NCI-H146 treated with DMSO at 0.1 percent for 48 hours (cell line): ENCODE data around the gene BMP7.
"Not testable (repeated sequence)": the region's sequence is repeated elsewhere in the genome, so short reads cannot be mapped to it uniquely, and the experiment has no call there.

Experiments
- DNase-seq: peaks from one replicate; lab custom pipeline; 2025; ENCODE audit not compliant: unreplicated experiment; lab: John Stamatoyannopoulos, UW

The BMP7 gene

DNA sequence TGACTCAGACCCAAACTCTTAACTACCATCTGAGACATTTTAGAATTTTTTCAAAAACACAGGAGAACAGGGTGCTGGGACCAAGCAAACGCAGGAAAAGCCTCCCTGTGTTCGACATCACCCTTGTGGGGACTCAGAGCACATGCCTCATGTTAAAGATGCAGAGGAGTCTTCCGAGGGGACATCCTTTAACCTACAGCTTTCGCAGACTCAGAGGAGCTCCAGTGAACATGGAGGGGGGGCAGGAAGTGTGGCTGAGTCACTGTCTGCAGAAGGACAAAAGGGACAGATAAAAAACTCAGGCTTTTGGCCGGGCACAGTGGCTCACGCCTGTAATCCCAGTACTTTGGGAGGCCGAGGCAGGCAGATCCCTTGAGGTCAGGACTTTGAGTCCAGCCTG is 15.1 kb downstream of the BMP7 start:
- no peak for DNase-seq

DNA sequence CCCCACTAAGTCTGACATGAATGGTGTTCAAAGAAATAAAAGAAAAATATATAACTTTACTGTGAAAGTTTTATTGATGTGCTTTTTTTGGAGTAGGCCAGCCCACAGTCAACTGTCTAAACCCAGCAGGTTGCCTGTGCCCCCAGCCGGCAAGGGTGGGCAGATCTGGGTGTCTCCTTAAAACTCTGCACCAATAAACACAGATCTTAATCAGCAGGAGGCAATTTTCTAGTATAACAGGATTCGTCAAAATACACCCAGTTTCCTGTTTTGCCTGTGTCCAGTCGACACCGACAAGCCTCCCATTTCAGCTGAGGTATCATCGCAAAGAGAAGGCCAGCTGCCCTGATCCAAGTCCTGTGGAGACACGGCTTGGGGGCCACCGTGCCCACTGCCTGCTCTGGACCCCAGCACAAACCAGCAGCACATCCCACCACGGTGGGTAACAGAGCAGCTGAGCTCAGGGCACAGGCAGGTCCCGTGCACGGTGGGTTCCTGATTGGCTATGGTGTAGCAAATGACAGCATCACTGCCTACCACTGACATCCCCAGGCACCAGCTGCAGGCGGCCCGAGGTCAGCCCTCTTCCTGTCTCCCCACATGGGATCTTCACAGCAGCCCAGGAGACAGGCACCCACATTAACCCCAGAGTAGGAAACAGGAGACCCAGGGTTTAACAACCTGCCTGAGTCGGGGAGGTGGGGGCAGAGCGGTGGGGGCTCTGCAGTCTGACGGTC is 15.7 kb downstream of the BMP7 start:
- no peak for DNase-seq

DNA sequence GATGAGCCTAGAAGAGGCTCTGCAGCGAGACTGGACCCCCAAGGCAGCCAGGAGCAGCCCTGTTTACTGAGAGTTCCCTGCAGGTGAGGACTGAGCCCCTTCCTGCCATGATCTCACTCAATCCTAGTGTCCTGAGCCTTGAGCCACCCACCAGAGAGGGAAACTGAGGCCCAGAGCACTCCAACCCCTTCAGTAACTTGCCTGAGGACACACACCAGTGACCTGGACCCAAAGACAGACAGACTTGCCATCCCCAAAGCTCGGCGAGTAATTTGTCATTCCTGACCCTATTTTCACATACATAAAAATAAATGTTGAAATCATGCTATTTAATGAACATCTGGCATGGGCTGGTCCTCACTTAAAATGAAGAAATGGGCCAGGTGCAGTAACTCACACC is 16.7 kb downstream of the BMP7 start:
- no peak for DNase-seq

DNA sequence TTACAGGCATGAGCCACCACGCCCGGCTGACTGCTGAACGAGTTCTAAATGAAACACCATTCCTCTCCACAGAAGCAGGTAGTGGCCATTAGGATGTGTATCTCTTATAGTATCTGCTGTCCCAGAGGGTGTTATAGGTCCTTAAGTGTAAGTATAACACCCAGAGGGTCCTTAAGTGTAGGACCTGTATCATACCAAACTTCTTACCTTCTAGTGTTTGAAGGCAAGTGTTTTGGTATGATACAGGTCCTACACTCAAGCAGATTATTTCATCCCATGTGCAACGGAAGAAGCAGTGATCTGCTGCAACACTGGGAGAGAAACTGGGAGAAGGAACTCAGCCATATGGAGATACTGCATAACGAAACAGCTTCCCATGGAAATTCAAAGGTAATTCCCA is 17.4 kb downstream of the BMP7 start:
- no peak for DNase-seq

DNA sequence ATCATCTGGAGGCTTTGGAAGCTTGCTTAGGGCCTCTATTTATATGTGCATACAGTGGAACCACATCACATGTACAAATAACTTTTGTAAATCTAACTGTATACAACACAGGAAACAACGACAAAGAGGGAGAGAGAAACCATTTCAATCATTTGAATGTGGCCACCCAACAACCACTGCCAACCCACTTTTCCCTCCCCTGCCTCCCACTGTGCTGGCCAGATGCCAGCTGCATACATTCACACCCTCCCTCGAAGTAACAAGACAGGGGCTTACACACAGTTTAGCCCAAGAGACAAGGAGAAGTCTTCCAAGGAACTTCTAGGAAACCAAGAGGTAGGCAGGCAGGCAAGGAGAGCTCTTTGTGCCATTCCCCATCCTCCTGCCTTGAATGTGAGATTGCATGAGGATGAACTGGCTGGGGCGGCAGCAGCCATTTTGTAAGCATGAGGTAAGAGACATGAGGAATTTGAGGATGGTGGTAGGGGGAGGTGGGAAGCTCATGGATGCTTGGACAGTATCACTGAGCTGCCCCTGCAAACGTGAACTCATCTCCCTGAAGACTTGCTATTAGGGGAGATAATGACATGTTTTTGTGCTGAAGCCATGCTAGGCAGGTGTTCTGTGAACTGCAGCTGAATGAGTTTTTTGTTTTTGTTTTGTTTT is 18.2 kb downstream of the BMP7 start:
- no peak for DNase-seq

DNA sequence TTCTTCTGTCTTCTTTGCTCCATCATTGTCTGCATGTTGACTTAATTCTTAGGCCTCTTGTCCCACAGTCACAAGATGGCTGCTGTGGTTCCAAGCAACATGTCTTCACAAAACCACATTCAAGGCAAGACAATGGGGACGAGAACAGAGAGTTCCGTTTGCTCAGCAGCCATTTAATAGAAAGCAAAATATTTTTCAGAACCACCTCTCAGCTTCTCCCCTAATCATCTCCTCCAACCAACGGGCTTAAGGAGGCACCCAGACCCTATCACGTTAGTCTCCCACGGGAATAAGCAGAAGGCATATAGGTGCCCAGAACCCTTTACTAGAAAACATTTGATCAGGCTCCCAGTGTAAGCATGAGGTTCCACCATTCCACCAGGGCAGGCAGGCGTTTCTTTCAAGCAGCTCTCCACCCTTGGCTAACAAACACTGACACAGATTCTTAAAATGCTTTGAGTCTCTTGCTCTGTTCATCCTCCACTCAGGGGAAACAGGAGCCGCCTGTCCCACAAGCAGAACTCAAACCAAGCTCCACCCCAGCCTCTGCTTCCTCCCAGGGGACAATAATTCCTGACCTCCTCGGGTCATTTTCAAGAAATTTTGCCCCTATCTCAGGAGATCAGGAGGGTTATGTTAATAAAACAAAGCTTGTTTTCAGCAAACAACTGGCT is 19.0 kb downstream of the BMP7 start:
- no peak for DNase-seq

DNA sequence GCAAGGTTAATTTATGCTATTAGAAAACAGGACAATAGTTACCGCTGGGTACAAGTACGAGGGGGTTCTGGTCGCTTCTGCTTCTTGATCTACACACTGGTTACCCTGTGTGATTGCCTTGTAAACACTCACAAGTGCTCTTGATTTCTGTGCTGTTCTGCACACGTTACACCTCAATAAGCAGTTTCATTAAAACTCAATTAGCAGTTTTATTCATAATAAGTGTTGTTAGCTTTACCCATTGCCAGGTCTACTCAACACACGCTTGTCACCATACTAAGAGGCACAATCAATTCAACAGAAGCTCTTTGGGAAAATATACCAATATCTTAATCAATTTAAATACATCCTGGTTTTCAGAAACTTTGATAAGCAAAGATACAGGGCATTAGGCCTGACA is 20.4 kb downstream of the BMP7 start:
- DNase-seq: no peak

DNA sequence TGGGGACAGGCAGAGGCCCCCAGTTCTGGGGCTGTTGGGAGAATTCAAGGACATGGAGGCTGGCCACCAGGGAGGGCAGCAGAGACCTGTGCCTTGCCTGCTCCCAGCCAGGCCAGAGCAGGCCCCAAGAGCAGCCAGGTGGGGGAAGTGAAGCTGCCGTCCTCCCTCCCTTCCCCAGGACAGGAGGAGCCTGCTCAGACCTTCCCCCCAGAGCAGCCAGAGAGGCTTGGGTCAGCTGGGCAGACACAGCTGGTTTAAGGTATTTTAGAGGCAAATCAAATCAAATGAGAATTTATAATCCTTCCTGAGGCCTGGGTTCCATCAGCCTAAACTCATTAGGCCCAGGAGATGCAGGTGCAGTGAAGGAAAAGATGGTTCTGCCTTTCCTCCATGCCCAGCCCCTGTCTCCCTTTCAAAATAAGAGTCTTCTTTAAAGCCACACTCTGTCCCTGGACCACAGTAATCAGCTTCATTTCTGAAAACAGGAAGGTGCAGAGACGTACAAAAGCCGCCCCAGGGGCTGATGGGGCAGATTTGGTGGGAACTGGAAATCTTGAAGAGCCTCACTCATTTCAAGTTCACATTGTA is 21.7 kb downstream of the BMP7 start:
- no peak for DNase-seq

DNA sequence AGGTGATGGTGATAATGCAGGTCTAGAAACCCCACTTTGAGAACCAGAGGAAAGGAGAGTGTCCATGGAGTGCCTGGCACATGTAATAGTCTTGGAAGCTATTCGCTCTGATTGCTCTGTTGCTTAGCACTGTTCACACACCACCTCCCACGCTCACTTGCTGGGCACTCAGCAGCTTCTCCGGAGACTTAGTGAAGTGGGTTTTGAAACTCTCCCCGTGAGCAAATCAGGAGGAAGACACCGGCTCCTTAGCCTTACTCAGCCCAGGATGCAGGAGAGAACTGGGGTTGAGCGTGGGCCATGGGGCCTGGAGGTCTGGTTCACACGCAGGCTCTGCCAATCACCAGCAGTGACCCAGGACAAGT is 22.2 kb downstream of the BMP7 start:
- DNase-seq: no peak

DNA sequence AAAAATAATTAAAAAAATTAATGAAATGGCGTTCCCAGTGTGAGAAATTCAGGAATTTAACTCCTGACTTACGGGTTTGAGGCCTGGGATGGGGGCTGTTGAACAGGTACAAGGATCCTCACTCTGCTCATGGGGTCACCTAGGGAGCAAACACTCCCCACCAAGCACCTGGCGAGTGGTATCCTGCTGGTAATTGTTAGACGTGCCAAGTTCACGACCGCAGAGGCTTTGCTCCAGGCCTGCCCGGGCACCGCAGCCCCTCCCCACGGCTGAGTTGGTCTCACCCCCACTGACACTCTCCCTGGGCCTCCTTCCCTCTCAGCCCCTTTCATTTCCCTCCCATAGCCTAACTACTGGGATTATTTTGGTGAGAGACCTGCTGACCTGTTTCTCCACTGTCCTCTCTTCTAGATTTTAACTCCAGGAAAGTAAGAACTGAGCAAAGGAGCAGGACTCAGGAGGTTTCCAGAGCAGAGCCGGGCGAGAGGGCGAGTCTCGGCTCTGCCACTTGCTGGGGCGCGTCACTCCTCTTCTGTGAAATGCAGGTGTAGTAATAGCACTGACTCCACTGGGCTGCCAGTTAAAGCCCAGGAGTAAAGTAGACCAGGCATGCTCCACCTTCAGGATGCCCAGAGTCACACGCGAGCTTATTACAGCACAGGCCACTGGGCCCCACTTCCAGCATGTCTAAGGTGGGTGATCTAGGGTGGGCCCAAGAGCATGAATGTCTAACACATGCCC is 22.8 kb downstream of the BMP7 start:
- no peak for DNase-seq

DNA sequence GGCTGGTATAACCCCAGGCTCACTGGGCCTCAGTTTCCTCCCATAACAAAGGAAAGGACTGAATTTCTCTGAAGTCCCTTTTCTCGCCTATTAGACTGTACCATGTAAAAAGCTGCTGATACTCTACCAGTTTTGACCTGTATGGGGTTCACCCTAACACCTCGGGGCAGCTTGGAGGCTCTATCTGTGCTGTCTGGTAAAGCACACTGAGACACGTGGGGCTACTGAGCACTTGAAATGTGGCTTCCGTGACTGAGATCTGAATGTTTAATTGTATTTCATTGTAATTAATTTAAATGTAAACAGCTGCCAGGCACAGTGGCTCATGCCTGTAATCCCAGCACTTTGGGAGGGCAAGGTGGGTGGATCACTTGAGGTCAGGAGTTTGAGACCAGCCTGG is 24.0 kb downstream of the BMP7 start:
- no peak for DNase-seq

DNA sequence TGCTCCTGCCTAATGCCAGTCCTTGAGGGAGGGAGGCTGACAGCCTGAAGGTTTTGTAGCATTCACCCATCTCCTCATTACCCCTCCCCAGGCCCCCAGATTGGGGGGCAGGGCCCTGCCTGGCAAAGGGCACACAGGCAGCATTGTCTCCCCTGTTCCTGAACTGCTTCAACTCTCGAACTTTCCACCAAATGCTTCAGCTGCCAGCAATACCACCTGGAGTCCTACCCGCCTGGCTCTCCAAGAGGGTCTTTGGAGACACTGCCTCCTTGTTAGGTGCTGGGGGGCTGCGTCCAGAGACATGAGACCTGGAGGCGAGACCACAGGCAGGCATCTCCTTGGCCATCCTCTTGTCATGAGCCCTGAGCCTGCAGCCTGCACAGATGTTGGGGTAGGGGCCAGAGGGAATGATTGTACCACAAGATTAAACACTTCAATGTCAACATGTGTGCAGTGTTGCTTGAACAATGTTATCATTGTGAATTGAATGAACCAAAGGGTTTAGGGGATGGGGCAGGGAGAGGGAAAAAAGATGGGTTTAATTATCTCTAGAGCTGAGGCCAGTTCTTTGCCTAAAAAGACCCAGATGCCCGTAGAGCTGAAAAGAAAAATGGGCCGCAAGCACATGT is 25.0 kb downstream of the BMP7 start:
- no peak for DNase-seq

DNA sequence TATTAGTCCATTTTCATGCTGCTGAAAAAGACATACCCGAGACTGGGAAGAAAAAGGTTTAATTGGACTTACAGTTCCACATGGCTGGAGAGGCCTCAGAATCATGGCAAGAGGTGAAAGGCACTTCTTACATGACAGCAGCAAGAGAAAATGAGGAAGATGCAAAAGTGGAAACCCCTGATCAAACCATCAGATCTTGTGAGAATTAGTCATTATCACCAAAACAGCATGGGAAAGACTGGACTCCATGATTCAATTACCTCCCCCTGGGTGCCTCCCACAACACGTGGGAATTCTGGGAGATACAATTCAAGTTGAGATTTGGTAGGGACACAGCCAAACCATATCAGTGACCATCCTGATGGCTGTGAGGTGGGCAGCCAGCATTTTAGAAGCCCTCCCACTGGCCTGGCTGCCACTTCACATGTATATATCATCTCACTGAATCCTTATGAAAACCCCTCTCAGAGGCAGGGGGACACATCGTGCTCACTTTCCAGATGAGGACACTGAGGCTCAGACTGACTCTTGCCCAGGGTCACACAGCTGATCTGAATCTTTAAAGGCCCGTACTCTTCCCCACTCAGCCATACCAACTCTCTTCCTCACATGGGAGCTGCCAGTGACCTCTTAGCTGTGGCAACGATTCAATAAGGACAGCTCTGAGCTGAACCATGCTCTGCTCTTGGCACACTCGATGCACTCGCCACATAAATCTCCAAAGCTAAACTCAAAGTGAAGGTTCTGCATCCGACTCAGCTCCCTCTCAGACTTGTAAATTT is 25.7 kb downstream of the BMP7 start:
- DNase-seq: no peak

DNA sequence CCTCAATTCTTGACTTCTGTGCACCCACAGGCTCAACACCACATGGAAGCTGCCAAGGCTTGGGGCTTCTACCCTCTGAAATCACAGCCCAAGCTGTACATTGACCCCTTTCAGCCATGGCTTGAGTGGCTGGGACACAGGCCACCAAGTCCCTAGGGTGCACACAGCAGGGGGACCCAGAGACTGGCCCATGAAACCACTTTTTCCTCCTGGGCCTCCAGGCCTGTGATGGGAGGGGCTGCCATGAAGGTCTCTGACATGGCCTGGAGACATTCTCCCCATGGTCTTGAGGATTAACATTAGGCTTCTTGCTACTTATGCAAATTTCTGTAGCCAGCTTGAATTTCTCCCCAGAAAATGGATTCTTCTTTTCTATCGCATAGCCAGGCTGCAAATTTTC is 26.7 kb downstream of the BMP7 start:
- DNase-seq: not testable (repeated sequence)

DNA sequence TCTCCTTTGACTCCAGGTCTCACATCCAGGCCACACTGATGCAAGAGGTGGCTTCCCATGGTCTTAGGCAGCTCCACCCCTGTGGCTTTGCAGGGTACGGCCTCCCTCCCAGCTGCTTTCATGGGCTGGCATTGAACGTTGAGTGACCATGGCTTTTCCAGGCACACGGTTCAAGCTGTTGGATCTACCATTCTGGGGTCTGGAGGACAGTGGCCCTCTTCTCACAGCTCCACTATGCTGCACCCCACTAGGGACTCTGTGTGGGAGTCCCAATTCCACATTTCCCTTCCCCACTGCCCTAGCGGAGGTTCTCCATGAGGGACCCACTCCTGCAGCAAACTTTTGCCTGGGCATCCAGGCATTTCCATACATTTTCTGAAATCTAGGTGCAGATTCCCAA is 27.1 kb downstream of the BMP7 start:
- not testable (repeated sequence) for DNase-seq

DNA sequence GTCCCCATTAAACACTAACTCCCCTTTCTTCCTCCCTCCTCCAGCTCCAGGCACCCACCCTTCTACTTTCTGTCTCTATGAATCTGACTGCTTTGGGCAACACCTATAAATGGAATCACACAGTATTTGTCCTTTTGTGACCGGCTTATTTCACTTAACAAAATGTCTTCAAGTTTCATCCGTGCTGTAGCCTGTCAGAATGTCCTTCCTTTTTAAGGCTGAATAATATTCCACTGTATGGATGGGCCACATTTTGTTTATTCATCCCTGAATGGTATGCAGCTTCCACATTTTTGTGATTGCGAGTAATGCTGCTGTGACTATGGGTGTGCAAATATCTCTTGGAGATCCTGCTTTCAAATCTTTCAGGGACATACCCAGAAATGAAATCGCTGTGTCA is 28.4 kb downstream of the BMP7 start:
- DNase-seq: no peak

DNA sequence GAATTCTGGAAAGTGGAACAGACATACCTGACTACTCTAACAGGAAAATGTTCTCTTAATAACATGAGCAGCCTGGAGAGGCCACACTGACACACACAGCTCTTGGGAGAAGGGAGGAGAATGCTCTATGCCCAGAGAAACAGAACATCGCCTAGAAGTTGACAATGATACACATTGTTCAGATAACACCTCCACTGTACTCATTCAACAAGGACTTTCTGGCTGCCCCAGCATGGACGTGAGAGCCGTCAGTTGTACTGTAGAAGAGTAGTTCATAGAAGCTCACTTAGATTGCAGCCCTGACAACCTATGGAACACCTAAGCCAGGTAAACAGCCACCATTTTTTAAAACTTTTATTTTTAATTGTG is 28.9 kb downstream of the BMP7 start:
- DNase-seq: no peak

DNA sequence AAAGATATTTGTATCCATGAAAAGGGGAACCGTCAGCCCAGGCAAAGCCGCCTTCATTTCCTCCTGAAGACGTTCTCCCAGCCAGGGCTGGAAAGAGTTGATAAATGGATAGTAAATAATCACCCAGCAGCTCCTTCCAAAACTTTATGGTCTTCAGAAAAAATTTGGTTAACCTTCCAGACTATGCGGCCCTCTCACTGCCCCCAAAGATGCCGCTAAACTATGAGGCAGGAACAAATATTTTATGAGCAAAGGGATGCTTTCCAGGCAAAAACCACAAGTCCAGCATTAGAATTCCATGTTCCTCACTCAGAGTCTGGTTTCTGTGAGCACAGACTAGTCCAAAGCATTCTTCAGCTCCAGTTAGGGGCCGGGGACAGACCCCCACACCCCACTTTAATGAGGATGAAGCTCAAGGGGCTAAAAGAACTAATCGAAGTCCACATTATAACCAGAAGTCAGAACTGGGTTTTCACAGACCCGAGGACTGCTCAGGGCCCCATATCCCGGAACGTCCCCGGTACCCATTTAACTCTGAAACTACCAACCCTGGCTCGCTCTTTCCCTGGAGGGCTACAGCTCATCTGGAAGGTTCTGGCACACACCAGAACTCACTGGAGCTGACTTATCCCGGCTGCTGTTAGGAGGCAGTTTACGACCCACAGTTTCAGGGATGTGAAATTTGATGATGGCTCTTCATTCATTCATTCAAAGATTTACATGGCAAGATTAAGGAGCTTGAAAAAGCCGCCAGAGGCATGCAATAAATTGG is 29.4 kb downstream of the BMP7 start:
- no peak for DNase-seq

DNA sequence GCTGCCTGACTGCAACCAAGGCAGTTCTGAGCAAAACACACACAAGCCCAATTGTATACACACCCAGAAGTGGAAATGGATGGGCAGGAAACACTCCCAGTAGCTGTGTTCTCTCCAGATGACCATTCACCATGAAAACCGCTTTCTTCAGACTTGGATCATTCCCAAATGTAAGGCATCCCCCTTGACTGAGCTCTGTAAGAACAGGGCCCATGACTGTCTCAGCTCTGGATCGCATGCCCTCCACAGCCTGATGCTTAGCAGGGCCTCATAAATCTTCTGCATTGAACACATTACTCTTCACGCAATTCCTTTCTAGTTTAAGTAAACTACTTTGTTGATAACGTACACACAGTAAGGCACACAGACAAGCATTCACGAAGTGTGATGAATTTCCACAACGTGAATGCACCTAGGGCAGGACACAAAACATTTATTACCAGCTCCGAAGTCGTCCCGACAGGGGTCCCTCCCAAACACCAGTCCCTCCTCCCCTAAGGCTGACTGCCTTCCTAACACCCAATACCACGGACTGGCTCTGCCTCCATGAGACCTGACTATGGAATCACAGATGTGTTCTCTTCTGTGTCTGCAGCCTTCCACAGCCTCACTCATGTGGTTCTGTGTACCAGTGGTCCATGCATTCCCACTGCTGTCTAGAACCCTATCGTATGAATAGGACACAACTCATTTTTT is 31.7 kb downstream of the BMP7 start:
- no peak for DNase-seq
